Trophoblast cell (in vitro differentiated cells and primary cell): Measurements from ENCODE around the gene VCL.
"Not testable (repeated sequence)": the region's sequence is repeated elsewhere in the genome, so short reads cannot be mapped to it uniquely, and the experiment has no call there.

Experiments used
- DNase-seq, 2 donors: peaks; one replicate each; pipeline ENCODE4 v3.0.0-alpha.2; 2016
- H2AFZ ChIP-seq: 2 replicates; pipeline ENCODE4 v1.6.1; 2013; ENCODE audit warnings: low read length, moderate library complexity, mild to moderate bottlenecking; ENCODE audit not compliant: insufficient read depth, poor library complexity
- H2AK5ac ChIP-seq: 2 replicates; pipeline ENCODE4 v1.6.1; 2013; ENCODE audit warnings: mild to moderate bottlenecking, low read length
- H2BK120ac ChIP-seq: 2 replicates; pipeline ENCODE4 v1.6.1; 2013; ENCODE audit warnings: low read length, mild to moderate bottlenecking, moderate library complexity; ENCODE audit not compliant: insufficient read depth, poor library complexity
- H2BK12ac ChIP-seq: 2 replicates; pipeline ENCODE4 v1.6.1; 2013; ENCODE audit warnings: mild to moderate bottlenecking, low read length, moderate library complexity
- H2BK5ac ChIP-seq: 2 replicates; pipeline ENCODE4 v1.6.1; 2013; ENCODE audit warnings: low read length, low read depth, moderate library complexity, mild to moderate bottlenecking; ENCODE audit not compliant: poor library complexity
- H3K14ac ChIP-seq: 2 replicates; pipeline ENCODE4 v1.6.1; 2013; ENCODE audit warnings: mild to moderate bottlenecking, low read length
- H3K18ac ChIP-seq: 2 replicates; pipeline ENCODE4 v1.6.1; 2013; ENCODE audit warnings: mild to moderate bottlenecking, low read length
- H3K23ac ChIP-seq: 2 replicates; pipeline ENCODE4 v1.6.1; 2013; ENCODE audit warnings: low read length
- H3K27ac ChIP-seq: 2 replicates; pipeline ENCODE4 v1.5.1; 2013; ENCODE audit warnings: low read depth, mild to moderate bottlenecking, inconsistent platforms, low read length, moderate library complexity
- H3K27me3 ChIP-seq: 2 replicates; pipeline ENCODE4 v1.6.1; 2013; ENCODE audit warnings: inconsistent platforms, mild to moderate bottlenecking, low read length, moderate library complexity; ENCODE audit not compliant: insufficient read depth
- H3K36me3 ChIP-seq, 2 experiments: 1 replicate in 1 of 2; 2 replicates in 1 of 2; pipeline ENCODE4 v1.6.1; 2013; ENCODE audit warnings: low read length in 2 of 2, mild to moderate bottlenecking in 2 of 2, moderate library complexity in 1 of 2; ENCODE audit not compliant: insufficient read depth in 2 of 2, control insufficient read depth in 1 of 2
- H3K4ac ChIP-seq: 2 replicates; pipeline ENCODE4 v1.6.1; 2013; ENCODE audit warnings: low read depth, mild to moderate bottlenecking, low read length, moderate library complexity
- H3K4me1 ChIP-seq, 2 experiments: 1 replicate in 1 of 2; 2 replicates in 1 of 2; pipeline ENCODE4 v1.6.1; 2013; ENCODE audit warnings: low read length in 2 of 2, mild to moderate bottlenecking in 2 of 2, moderate library complexity in 1 of 2; ENCODE audit not compliant: insufficient read depth in 2 of 2, control insufficient read depth in 1 of 2
- H3K4me2 ChIP-seq: 2 replicates; pipeline ENCODE4 v1.6.1; 2013; ENCODE audit warnings: inconsistent platforms, mild to moderate bottlenecking, low read length, moderate library complexity
- H3K4me3 ChIP-seq: 2 replicates; pipeline ENCODE4 v1.5.1; 2013; ENCODE audit warnings: mild to moderate bottlenecking, low read depth, low read length, inconsistent platforms
- H3K79me1 ChIP-seq: one replicate; pipeline ENCODE4 v1.6.1; 2013; ENCODE audit warnings: low read length
- H3K79me2 ChIP-seq: 2 replicates; pipeline ENCODE4 v1.6.1; 2013; ENCODE audit warnings: low read length, mild to moderate bottlenecking; ENCODE audit not compliant: control insufficient read depth, insufficient read depth, poor library complexity
- H3K9ac ChIP-seq: 2 replicates; pipeline ENCODE4 v1.6.1; 2013; ENCODE audit warnings: mild to moderate bottlenecking, low read length
- H3K9me3 ChIP-seq: 2 replicates; pipeline ENCODE4 v1.6.1; 2013; ENCODE audit warnings: low read depth, mild to moderate bottlenecking, control low read depth, inconsistent platforms, low read length; ENCODE audit not compliant: insufficient read depth
- H4K12ac ChIP-seq: 2 replicates; pipeline ENCODE4 v1.6.1; 2013; ENCODE audit warnings: low read depth, mild to moderate bottlenecking, low read length, moderate library complexity
- H4K8ac ChIP-seq: 2 replicates; pipeline ENCODE4 v1.6.1; 2013; ENCODE audit warnings: low read depth, mild to moderate bottlenecking, low read length, moderate library complexity
- H4K91ac ChIP-seq: one replicate; pipeline ENCODE4 v1.6.1; 2013; ENCODE audit warnings: low read depth, mild to moderate bottlenecking, low read length, moderate library complexity
- WGBS: extraction: QIAGEN DNeasy Blood & Tissue Kit; methylation state at CpG from one replicate; pipeline ENCODE4 v1.1.7; 2013; ENCODE audit warnings: missing lambda C conversion rate; ENCODE audit not compliant: insufficient read length, insufficient coverage; ENCODE audit errors: extremely low coverage; 5-methylcytosine and 5-hydroxymethylcytosine counted together

The VCL gene

DNA sequence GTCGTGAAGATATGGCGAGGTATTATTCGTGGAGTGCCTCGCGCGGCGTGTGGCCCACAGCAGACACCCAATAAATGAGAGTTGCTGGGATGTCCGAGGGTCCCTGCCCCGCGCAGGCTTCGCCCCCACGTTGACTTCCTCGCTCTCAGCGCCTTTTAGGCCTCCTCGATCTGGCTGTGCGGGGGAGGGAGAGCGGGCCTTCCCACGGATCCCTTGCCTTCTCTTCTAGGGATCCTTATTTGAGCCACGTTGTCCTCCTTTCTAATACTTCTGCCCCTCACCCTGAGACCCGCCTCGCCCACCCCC, 660 bp downstream of the VCL start:
- DNase-seq = peak; percentile 5 to 32
- Histone ChIP-seq H3K4me2 (peak overlapping the region; percentile 81), H4K12ac (peak overlapping the region; percentile 45), H3K14ac (peak overlapping the region; percentile 96), H2AFZ (peak overlapping the region; percentile 78), H2BK12ac (peak overlapping the region; percentile 23), H3K18ac (peak overlapping the region; percentile 75), H4K91ac (peak overlapping the region; percentile 82), H3K4ac (peak overlapping the region; percentile 98), H3K79me2 (peaks cover 21% of the 10 kb centered on the region), H3K23ac (no peak overlapping the region), H3K9ac (peak overlapping the region; percentile 95), H2AK5ac (peak overlapping the region; percentile 61), H4K8ac (peak overlapping the region; percentile 68), H2BK5ac (peak overlapping the region; percentile 79), H3K9me3 (no peaks in the 10 kb centered on the region), H3K27me3 (no peaks in the 10 kb centered on the region), H2BK120ac (peak overlapping the region; percentile 59), H3K79me1 (peaks cover 18% of the 10 kb centered on the region), H3K4me1 (peaks cover 5% of the 10 kb centered on the region in 2 experiments), H3K27ac (peak overlapping the region; percentile 81), H3K36me3 (no peaks in the 10 kb centered on the region), H3K4me3 (peak overlapping the region; percentile 94)
- WGBS = no CpG with 5 or more reads among the region's 21 CpGs

- H3K9ac ChIP-seq = peak overlapping the region; percentile 95
- H3K4me3 ChIP-seq = peak overlapping the region; percentile 94
- H3K79me2 ChIP-seq = peaks cover 21% of the 10 kb centered on the region
- peak overlapping the region; percentile 61 for H2AK5ac ChIP-seq
- peak overlapping the region; percentile 82 for H4K91ac ChIP-seq
- H3K14ac ChIP-seq = peak overlapping the region; percentile 96
- H3K27ac ChIP-seq = peak overlapping the region; percentile 81
- H4K12ac ChIP-seq = peak overlapping the region; percentile 5
- H3K9me3 ChIP-seq = no peaks in the 10 kb centered on the region
- peak overlapping the region; percentile 75 for H2BK120ac ChIP-seq
- H3K4me2 ChIP-seq = peak overlapping the region; percentile 81
- no CpG with 5 or more reads among the region's 14 CpGs for WGBS
- peak; percentile 40 to 43 for DNase-seq
- peak overlapping the region; percentile 66 for H4K8ac ChIP-seq
- no peak overlapping the region for H3K23ac ChIP-seq
- no peaks in the 10 kb centered on the region for H3K36me3 ChIP-seq
- H2AFZ ChIP-seq = peak overlapping the region; percentile 78
- H3K79me1 ChIP-seq = peaks cover 18% of the 10 kb centered on the region
- peak overlapping the region; percentile 75 for H3K18ac ChIP-seq
- peak overlapping the region; percentile 50 for H2BK12ac ChIP-seq
- H3K4ac ChIP-seq = peak overlapping the region; percentile 98
- peak overlapping the region; percentile 79 for H2BK5ac ChIP-seq
- peaks cover 5% of the 10 kb centered on the region in 2 experiments for H3K4me1 ChIP-seq
- H3K27me3 ChIP-seq = no peaks in the 10 kb centered on the region
Observed at GRCh38 chr10:73998929-73999691, 1.2 kb downstream of the VCL start.

- Histone ChIP-seq H3K4me2 (peak overlapping the region; percentile 81), H3K79me2 (peaks cover 21% of the 10 kb centered on the region), H3K23ac (no peak overlapping the region), H3K9me3 (no peaks in the 10 kb centered on the region), H2AK5ac (no peak overlapping the region), H3K79me1 (peaks cover 18% of the 10 kb centered on the region), H3K27me3 (no peaks in the 10 kb centered on the region), H2BK5ac (no peak overlapping the region), H3K27ac (peak overlapping the region; percentile 81), H3K4ac (peak overlapping the region; percentile 98), H4K12ac (peak overlapping the region; percentile 5), H3K14ac (no peak overlapping the region), H4K91ac (no peak overlapping the region), H3K9ac (no peak overlapping the region), H2BK12ac (no peak overlapping the region), H3K18ac (no peak overlapping the region), H3K36me3 (no peaks in the 10 kb centered on the region), H2AFZ (no peak overlapping the region), H3K4me3 (no peak overlapping the region), H2BK120ac (peak overlapping the region; percentile 75), H3K4me1 (peaks cover 5% of the 10 kb centered on the region in 2 experiments), H4K8ac (no peak overlapping the region)
- no CpG with 5 or more reads among the region's 1 CpG for WGBS
- DNase-seq = peak in 1 of 2 donors; percentile 51
Observed at GRCh38 chr10:73999703-74000102, 1.8 kb downstream of the VCL start.

- H3K14ac ChIP-seq, H3K4me3 ChIP-seq, H4K91ac ChIP-seq, H2BK5ac ChIP-seq, H3K9me3 ChIP-seq, H3K36me3 ChIP-seq, H3K27me3 ChIP-seq, H3K18ac ChIP-seq, H3K23ac ChIP-seq, H2AK5ac ChIP-seq, H2AFZ ChIP-seq, H3K4me1 ChIP-seq, DNase-seq, H4K8ac ChIP-seq, H3K27ac ChIP-seq, H3K9ac ChIP-seq, H2BK120ac ChIP-seq: not testable (repeated sequence)
- peaks cover 21% of the 10 kb centered on the region for H3K79me2 ChIP-seq
- H3K79me1 ChIP-seq = peaks cover 18% of the 10 kb centered on the region
- peak overlapping the region; percentile 7 for H4K12ac ChIP-seq
- WGBS = no CpG with 5 or more reads among the region's 11 CpGs
- peak overlapping the region; percentile 15 for H2BK12ac ChIP-seq
- H3K4ac ChIP-seq = peak overlapping the region; percentile 92
- peak overlapping the region; percentile 40 for H3K4me2 ChIP-seq
Observed at GRCh38 chr10:74000244-74000643, 2.3 kb downstream of the VCL start.
